DND-41 (cell line): ENCODE data around the gene APBB2.

Experiments
- ATAC-seq: fragments of 200-7000 bp; cut with Tn5 transposase; 3 replicates; pipeline ENCODE4 v1.9.1; 2021; ENCODE audit warnings: low read depth; ENCODE audit not compliant: insufficient read depth
- DNase-seq: peaks from one replicate; pipeline ENCODE4 v3.0.0-alpha.2; 2020
- H2AFZ ChIP-seq: 2 replicates; pipeline ENCODE4 v1.6.0; 2012; ENCODE audit warnings: low read depth, low read length
- H3K27ac ChIP-seq: 2 replicates; pipeline ENCODE4 v1.5.1; 2012; ENCODE audit warnings: low read length, inconsistent platforms
- H3K27me3 ChIP-seq: fragments of 200-600 bp; sonication (generic); 2 replicates; pipeline ENCODE4 v1.6.0; 2012; ENCODE audit warnings: low read length, mild to moderate bottlenecking, inconsistent platforms; ENCODE audit not compliant: insufficient read depth, poor library complexity
- H3K36me3 ChIP-seq: 2 replicates; pipeline ENCODE4 v1.5.1; 2012; ENCODE audit warnings: low read length, inconsistent platforms; ENCODE audit not compliant: insufficient read depth
- H3K4me1 ChIP-seq: 2 replicates; pipeline ENCODE4 v1.5.1; 2012; ENCODE audit warnings: mild to moderate bottlenecking, low read length; ENCODE audit not compliant: insufficient read depth
- H3K4me2 ChIP-seq: 2 replicates; pipeline ENCODE4 v1.6.0; 2012; ENCODE audit warnings: mild to moderate bottlenecking, moderate library complexity, low read length, inconsistent platforms; ENCODE audit not compliant: insufficient read depth
- H3K4me3 ChIP-seq, 2 experiments: fragments of 200-600 bp in 1 of 2; shearing (Covaris generic) in 1 of 2; 2 replicates each; pipeline ENCODE4 v1.5.1; 2012 to 2016; ENCODE audit warnings: inconsistent platforms in 2 of 2, low read length in 2 of 2, mild to moderate bottlenecking in 2 of 2, low read depth in 1 of 2, moderate library complexity in 1 of 2
- H3K79me2 ChIP-seq: 2 replicates; pipeline ENCODE4 v1.6.0; 2012; ENCODE audit warnings: low read length, inconsistent platforms; ENCODE audit not compliant: insufficient read depth
- H3K9ac ChIP-seq: 2 replicates; pipeline ENCODE4 v1.6.0; 2012; ENCODE audit warnings: low read depth, mild to moderate bottlenecking, inconsistent platforms, low read length, moderate library complexity
- H3K9me3 ChIP-seq: 2 replicates; pipeline ENCODE4 v1.5.1; 2012; ENCODE audit warnings: low read length, moderate library complexity, mild to moderate bottlenecking, inconsistent platforms; ENCODE audit not compliant: insufficient read depth, severe bottlenecking
- H4K20me1 ChIP-seq: 2 replicates; pipeline ENCODE4 v1.6.0; 2012; ENCODE audit warnings: low read length; ENCODE audit not compliant: insufficient read depth
- CTCF ChIP-seq: IDR thresholded peaks from 2 replicates; pipeline ENCODE4 v1.5.1; 2012; ENCODE audit warnings: borderline replicate concordance, low read length, moderate library complexity, mild to moderate bottlenecking; ENCODE audit not compliant: poor library complexity, severe bottlenecking; ENCODE audit errors: extremely low read depth
- EZH2 ChIP-seq: IDR thresholded peaks from 3 replicates; pipeline ENCODE4 v1.6.1; 2012; ENCODE audit warnings: borderline replicate concordance, low read depth, mild to moderate bottlenecking, moderate library complexity, low read length, inconsistent platforms; ENCODE audit not compliant: severe bottlenecking

The APBB2 gene

GRCh38 chr4:41026971-41027370 is 187.4 kb downstream of the APBB2 start:
- TF ChIP-seq CTCF (no peak), EZH2 (no peak)
- H3K9me3 ChIP-seq: peaks cover 19% of the 10 kb centered on the region
- no peak overlapping the region for H3K9ac ChIP-seq
- H3K79me2 ChIP-seq: no peaks in the 10 kb centered on the region
- no peaks in the 10 kb centered on the region for H3K4me1 ChIP-seq
- H3K4me2 ChIP-seq: no peak overlapping the region
- no peak for ATAC-seq
- H2AFZ ChIP-seq: no peak overlapping the region
- DNase-seq: no peak
- no peaks in the 10 kb centered on the region for H3K36me3 ChIP-seq
- no peaks in the 10 kb centered on the region for H3K27me3 ChIP-seq
- no peak overlapping the region for H3K4me3 ChIP-seq
- H3K27ac ChIP-seq: no peak overlapping the region
- H4K20me1 ChIP-seq: no peaks in the 10 kb centered on the region

DNA sequence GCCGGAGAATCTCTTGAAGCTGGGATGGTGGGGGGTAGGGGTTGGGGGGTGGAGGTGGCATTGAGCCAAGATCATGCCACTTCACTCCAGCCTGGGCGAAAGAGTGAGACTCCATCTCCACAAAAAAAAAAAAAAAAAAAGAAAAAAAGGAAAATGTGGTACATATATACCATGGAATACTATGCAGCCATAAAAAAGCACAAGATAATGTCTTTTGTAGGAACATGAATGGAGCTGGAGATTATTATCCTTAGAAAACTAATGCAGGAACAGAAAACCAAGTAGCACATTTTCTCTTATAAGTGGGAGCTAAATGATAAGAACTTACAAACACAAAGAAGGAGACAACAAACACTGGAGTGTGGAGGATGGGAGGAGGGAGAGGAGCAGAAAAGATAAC is 188.5 kb downstream of the APBB2 start:
- no peak for TF ChIP-seq CTCF
- no peak for TF ChIP-seq EZH2
- Histone ChIP-seq H4K20me1 (no peaks in the 10 kb centered on the region), H3K27me3 (no peaks in the 10 kb centered on the region), H3K4me3 (no peak overlapping the region), H3K27ac (no peak overlapping the region), H3K9ac (no peak overlapping the region), H3K4me2 (no peak overlapping the region), H3K36me3 (no peaks in the 10 kb centered on the region), H2AFZ (no peak overlapping the region), H3K79me2 (no peaks in the 10 kb centered on the region), H3K4me1 (no peaks in the 10 kb centered on the region), H3K9me3 (peaks cover 19% of the 10 kb centered on the region)
- ATAC-seq: no peak
- DNase-seq: no peak

DNA sequence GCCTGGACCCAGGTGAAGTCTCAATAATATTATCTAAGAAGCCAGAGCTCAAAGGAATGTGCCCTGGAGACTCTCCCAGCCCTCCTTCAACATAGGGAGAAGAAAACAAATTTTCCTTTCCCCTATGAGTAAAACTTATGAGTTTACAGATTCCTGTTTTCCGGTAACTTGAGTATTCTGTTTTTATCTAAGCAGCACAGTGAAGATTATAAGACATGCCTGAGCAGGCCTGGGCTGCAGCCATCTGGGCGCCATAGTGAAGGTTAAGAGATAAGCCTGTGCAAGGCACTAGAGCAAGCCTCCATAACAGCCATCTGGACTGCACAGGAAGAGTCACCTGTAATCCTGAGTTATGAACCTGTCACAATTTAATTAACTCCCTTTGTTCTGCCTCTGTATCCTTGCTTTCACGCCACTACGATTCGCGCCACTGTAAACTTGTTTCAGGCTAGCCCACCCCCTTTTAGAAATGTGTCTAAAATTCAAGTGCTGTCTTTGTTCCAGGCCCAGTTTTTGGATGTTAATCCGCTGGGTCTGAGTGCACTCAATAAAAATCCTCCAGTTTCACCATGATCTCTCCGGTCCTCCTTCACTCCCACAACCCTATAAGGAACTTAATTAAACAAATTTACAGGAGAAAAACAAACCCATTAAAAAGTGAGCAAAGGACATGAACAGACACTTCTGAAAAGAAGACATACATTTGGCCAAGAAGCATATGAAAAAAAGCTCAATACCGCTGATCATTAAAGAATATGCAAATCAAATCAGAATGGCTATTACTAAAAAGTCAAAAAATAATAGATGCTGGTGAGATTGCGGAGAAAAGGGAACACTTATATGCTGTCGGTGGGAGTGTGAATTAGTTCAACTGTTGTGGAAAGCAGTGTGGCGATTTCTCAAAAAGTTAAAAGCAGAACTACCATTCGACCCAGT is 189.5 kb downstream of the APBB2 start:
- Histone ChIP-seq H3K4me3 (no peak overlapping the region), H3K27me3 (no peaks in the 10 kb centered on the region), H2AFZ (no peak overlapping the region), H3K4me1 (no peaks in the 10 kb centered on the region), H3K36me3 (no peaks in the 10 kb centered on the region), H3K4me2 (no peak overlapping the region), H4K20me1 (no peaks in the 10 kb centered on the region), H3K79me2 (no peaks in the 10 kb centered on the region), H3K27ac (no peak overlapping the region), H3K9ac (no peak overlapping the region), H3K9me3 (peaks cover 19% of the 10 kb centered on the region)
- ATAC-seq (no peak), DNase-seq (peak; percentile 10)
- TF ChIP-seq EZH2 (no peak), CTCF (no peak)
